HG02943 (cell line): ENCODE measurements around the gene LARP6.
A peak's percentile ranks its signal among the peaks of the same experiment; 100 is the strongest.
"Not testable (repeated sequence)": the region's sequence is repeated elsewhere in the genome, so short reads cannot be mapped to it uniquely, and the experiment has no call there.

Source experiments
- ATAC-seq: cut with Tn5 transposase; IDR thresholded peaks from one replicate; pipeline ENCODE4 v1.9.1; 2021; ENCODE audit warnings: mild to moderate bottlenecking, low read depth, moderate library complexity; ENCODE audit not compliant: unreplicated experiment

Gene LARP6

DNA sequence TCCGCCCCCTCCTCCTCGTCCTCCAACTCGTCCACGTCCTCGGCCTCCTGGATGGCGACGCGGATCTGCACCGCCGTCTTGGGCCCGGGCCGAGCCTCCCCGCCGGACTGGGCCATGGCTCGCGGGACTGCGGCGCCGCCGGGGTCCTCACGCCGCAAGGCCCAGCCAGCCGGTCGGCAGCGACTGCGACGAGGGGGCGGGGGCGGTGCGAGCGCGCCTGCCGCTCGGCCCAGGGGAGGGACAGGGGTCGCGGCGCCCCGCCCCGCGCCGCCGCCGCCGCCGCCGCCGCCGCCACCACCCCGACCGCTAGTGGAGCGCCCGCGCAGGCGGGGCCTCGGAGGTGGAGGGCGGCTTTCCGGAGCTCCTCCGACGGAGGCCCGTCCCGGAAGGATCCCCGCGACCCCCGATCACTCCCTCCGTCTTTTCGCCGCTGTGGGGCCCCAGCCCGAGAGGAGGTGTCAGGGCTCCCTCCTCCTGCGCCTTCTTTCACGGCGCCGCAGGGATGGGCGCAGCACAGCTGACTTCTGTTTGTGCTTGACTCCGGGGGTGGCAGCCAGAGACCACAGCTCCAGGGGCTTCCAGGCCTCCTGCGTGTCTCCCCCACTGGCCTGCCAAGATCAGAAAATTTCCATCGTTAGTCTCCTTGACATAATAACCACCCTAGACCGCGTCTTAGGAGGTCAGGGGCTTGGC, at the start of gene LARP6:
Gene LARP6 (minus strand): TSS at position 185 of the 693 bp plus-strand sequence. CDS start 69 bp downstream, at position 116.
- no peak for ATAC-seq

DNA sequence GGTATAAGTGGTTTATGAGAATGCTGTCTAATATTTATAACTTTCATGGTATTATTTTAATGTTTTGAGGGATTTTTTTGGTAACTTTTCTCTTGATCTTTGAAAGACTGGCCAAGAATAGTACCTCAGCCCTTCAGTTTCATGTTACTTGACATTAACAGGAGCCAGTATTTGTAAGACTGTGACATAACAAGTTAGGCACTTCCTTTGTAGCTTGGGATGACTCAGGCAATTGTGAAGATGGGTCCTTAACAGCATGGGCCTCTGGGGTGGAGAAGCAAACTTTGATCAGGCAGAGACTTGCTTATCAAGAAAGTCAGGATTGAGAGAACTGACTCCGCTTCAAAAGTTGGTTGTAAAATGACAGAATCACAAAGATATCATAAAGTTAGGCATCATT, 48.1 kb upstream of the LARP6 start:
- ATAC-seq: no peak

- ATAC-seq: peak; percentile 18
These were observed 39.1 kb upstream of the LARP6 start for GRCh38 chr15:70892912-70893560.

GRCh38 chr15:70892002-70892911, 38.3 kb upstream of the LARP6 start, which contains the start of the genes LRRC49 and THAP10:
Gene LRRC49 (plus strand): TSS chr15:70892826. CDS start chr15:70892895, 69 bp downstream.
Gene THAP10 (minus strand): TSS chr15:70892433. CDS start chr15:70892272, 161 bp downstream.
- peak; percentile 82 for ATAC-seq

DNA sequence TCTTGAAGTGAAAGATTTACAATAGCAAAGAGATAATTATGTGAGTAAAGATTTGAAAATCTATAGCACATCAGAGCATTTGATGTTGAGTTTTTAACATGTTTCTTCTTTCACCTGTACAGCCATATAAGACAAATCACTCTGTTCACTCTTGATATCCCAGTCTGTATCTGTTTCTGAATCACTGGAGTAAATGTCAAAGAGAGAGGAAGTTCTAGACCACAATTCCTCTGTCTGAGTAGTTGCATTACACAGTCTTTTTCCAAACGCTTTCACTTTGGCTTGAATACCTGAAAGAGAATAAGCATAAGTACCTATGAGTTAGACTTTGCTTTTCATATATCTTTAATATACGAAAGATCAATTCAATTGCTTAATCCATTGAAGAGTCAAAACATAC, 28.4 kb upstream of the LARP6 start:
- ATAC-seq: no peak

DNA sequence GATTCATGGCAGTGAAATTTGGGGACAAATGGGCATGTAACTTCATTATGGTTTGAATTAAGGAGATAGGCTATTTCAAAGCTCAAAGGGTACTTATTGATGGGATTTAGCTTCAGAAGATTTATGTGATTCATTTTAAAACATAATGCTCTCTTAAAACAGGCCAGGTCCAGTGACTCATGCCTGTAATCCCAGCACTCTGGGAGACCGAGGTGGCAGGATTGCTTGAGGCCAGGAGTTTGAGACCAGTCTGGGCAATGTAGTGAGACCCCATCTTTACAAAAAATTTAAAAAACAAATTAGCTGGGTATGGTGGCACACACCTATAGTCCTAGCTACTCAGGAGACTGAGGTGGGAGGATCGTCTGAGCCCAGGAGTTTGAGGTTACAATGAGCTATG, 26.8 kb upstream of the LARP6 start:
- no peak for ATAC-seq

- ATAC-seq: no peak
These were observed 25.4 kb upstream of the LARP6 start for GRCh38 chr15:70879401-70879800.

DNA sequence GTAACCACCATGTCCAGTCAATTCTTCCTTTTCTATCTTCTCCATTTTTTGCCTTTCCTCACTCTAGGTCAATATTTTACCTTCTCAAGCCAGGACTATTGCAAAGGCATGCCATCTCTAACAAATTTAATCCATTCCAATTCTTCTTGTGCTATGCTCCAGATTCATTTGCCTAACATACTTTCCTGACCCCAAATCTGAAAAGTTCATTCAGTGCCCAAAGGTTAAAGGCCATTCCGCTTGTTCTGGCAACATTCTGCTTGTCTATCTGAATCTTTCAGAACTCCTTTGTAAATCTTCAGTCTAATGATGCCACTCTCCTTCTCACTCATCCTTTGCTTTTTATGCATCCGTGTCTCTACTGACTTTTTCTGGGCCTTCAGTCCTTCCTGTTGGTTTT, 22.7 kb upstream of the LARP6 start:
- ATAC-seq: no peak

DNA sequence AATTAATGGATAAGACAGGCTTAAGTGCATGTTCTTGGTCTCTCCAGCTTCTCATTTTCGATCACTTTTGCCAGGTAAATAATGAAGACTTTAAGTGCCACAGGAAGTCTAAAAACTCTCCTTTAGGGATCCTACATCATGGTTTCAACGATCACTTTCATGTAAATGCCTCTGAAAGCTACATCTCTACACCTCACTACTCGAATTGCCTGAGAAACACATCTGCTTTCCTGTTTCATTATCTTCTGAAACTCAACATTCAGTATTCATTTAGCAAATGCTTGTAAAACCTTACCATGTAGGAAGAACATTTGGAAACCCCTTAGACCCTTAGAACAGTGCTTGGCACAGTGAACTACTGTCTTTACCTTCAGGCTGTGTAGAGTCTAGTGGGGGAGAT, 22.1 kb upstream of the LARP6 start:
- no peak for ATAC-seq

- ATAC-seq: no peak
These were observed 21.2 kb upstream of the LARP6 start for GRCh38 chr15:70875001-70875782.

GRCh38 chr15:70873232-70874054, 19.5 kb upstream of the LARP6 start:
- ATAC-seq: no peak

GRCh38 chr15:70871490-70871889, 17.5 kb upstream of the LARP6 start:
- not testable (repeated sequence) for ATAC-seq

- no peak for ATAC-seq
These were observed 16.1 kb upstream of the LARP6 start for GRCh38 chr15:70870051-70870450.

GRCh38 chr15:70869346-70869745, 15.4 kb upstream of the LARP6 start:
- no peak for ATAC-seq

DNA sequence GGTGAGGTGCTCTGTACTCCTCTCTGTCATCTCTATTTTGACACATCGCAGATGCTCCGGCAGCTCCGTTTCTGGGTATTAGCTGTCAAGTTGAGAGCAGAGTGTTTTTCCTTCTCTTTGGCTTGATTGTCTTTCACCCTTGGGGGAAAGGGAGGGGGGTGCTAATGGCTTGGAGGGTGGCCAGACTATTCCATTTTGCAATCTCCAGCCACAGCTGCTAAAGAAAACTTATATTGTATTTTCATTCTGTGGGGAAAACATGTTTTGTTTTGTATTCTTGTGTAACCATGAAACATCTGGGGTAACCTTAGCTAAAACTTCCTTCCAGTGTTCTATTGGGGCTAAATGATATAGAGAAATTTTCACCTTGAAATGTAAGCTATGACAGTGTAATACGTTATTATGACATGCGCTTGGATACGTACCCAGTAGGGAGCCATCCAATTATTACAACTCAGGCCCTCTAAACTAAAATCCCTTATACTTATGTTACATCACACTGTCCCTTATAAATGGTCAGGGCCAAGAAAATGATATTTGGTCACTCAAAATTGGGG, 14.0 kb upstream of the LARP6 start:
- ATAC-seq: no peak

DNA sequence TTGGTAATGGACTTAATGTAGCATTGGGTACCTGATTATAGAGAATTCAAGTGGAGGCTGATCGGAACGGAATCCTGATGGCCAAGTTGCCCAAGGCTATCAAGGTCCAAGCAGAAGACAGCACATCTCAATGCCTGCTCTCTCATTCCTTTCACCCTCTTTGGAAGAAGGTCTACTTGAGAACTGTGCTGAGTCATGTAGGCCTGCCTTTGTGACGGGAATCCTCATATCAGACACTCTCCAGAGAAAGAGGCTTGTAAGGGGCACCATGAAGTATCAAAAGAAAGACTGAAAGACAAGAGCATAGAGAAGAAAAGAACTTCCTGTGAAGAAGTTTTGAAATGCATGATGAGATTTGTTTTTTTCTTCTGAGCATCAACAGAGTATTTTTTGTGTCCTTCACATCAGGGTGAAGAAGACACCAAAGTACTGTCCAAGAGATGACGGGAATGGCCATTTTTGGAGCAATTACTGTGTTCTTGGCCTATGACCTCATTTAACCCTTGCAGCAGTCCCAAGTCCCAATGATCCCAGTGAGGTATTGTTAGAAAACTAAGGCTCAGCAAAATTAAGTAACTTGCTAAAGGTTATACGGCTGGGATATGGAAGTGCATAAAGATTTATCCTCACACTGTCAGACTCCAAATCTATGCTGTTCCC, 13.2 kb upstream of the LARP6 start:
- no peak for ATAC-seq

DNA sequence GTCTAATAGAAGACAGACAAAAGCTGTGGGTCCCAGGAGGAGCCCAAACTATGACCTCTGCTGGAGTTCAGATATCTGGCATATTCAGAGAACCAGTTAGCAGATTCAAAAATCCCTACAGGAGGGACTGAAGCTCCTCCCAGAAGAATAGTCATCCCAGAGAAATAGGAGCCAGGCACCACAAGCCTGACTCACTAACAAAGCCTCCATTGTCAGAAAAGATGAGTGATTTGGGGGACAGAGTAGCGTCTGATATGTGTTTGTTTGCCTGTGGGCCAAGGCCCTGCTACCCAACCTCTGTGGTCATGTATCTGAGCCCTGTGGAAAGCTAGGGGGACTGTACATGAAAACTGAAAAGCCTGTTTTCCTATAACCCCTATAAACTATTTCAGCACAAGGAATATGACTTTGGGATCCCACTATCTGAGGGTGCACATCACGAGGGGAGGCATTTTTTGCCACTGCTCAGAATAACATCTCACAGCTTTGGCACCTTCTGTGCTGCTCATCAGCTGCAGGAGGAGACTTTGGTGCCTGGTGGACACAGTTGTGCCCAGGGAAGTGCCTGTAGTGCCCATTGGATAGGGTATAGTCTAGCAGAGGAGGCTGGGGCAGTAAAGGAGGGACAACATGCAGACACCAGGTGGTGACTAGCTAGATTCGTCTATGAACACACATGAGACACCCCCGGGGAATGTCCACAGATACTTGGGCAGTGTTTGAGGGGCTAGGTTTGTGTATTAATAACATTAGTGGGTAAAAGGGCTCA, 9.7 kb upstream of the LARP6 start:
- ATAC-seq: no peak

- no peak for ATAC-seq
These were observed 6.0 kb upstream of the LARP6 start for GRCh38 chr15:70859998-70860397.
